DMS153 treated with DMSO at 0.1 percent for 48 hours (cell line): ENCODE data around the gene MIF.
A peak's percentile ranks its signal among the peaks of the same experiment; 100 is the strongest.

Source experiments
- DNase-seq: peaks from one replicate; lab custom pipeline; 2025; ENCODE audit not compliant: unreplicated experiment; lab: John Stamatoyannopoulos, UW

MIF gene

GRCh38 chr22:23875801-23876200 lies 18.4 kb upstream of the MIF start:
- DNase-seq = no peak

- no peak for DNase-seq
Observed at GRCh38 chr22:23877566-23877965, 16.6 kb upstream of the MIF start.

GRCh38 chr22:23878219-23878618 lies 16.0 kb upstream of the MIF start:
- no peak for DNase-seq

- DNase-seq = no peak
Observed at GRCh38 chr22:23882370-23882769, 11.8 kb upstream of the MIF start.

GRCh38 chr22:23883658-23884057 lies 10.5 kb upstream of the MIF start:
- DNase-seq = no peak

- DNase-seq = no peak
Observed at GRCh38 chr22:23884140-23884539, 10.0 kb upstream of the MIF start.

- DNase-seq = no peak
Observed at GRCh38 chr22:23888615-23889401, 5.4 kb upstream of the MIF start.

GRCh38 chr22:23889620-23890019 lies 4.6 kb upstream of the MIF start:
- no peak for DNase-seq

- no peak for DNase-seq
Observed at GRCh38 chr22:23891726-23892125, 2.5 kb upstream of the MIF start.

GRCh38 chr22:23892130-23892529 lies 2.1 kb upstream of the MIF start:
- no peak for DNase-seq

- no peak for DNase-seq
Observed at GRCh38 chr22:23892706-23893105, 1.5 kb upstream of the MIF start.

GRCh38 chr22:23893121-23893944 lies 850 bp upstream of the MIF start:
- no peak for DNase-seq

- peak; percentile 40 for DNase-seq
Observed at GRCh38 chr22:23894710-23895598, 771 bp downstream of the MIF start.

GRCh38 chr22:23895599-23896144 lies 1.5 kb downstream of the MIF start:
- no peak for DNase-seq

- no peak for DNase-seq
Observed at GRCh38 chr22:23896166-23896522, 2.0 kb downstream of the MIF start.

- DNase-seq = no peak
Observed at GRCh38 chr22:23896523-23897186, 2.5 kb downstream of the MIF start.

- no peak for DNase-seq
Observed at GRCh38 chr22:23897320-23897719, 3.1 kb downstream of the MIF start.

GRCh38 chr22:23898006-23898974 lies 4.1 kb downstream of the MIF start:
- no peak for DNase-seq

GRCh38 chr22:23899042-23899745 lies 5.0 kb downstream of the MIF start:
- no peak for DNase-seq
